Fibroblast of gingiva (primary cell): ENCODE results near the gene ITPKB.
A peak's percentile ranks its signal among the peaks of the same experiment; 100 is the strongest.
"Not testable (repeated sequence)": the region's sequence is repeated elsewhere in the genome, so short reads cannot be mapped to it uniquely, and the experiment has no call there.

Source experiments
- DNase-seq: peaks from one replicate; pipeline ENCODE4 v3.0.0-alpha.2; 2011; ENCODE audit warnings: low read depth

Gene ITPKB

DNA sequence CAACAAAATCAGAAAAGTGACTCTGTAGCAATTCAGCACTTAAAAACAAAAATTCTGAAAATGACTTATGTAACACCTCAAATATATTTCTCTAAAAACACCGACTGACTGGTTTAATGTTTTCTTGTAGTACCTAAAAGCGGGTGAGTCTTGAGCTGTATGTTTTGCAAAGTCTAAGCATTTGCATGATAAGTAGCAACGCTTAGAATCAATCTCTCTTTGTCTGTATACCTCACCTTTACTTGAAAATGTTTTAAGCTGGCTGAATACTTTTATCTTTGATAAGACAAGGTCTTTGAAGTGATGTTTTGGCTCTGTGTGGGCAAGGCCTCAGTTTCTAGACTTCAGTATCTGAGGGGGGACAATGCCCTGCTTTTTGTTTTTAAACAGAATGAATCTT, 8.2 kb downstream of the ITPKB start:
- no peak for DNase-seq

DNA sequence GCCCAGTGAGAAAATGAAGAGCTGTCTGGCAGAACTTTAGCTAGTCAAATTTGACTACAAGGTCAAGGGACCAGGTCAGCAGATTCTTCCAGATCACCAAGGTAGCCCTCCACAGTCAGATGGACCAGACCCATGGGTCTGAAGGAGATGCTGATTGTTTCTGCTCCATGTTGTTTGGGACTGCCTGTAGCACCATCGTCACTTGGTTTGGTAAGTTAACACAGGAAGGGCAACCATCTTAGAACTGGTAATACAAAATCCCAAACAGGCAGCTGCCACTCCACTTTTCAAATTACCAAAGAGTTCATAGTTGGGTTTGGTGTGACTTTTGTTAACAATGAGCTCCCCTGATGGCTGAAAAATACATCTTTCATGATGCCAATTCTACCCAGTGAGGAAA, 9.0 kb downstream of the ITPKB start:
- DNase-seq, result no peak

DNA sequence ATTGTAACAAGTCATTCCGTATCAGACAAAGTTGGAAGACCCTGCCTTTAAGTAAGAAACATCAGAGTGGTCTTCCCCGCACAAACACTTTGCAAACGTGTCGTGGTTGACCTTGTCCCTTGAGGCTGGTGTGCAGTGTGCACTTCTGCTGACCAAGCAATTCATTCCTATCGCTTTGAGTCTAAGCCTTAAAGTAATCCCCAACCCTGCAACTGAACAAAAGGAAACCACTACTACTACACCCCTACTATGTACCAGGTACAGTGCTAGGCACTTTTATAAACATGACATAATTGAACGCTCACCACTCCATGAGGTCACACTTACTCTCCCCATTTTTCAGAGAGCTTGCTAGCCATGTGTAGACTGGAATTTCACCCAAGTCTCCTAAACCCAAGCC, 10.6 kb downstream of the ITPKB start:
- DNase-seq, result no peak

DNA sequence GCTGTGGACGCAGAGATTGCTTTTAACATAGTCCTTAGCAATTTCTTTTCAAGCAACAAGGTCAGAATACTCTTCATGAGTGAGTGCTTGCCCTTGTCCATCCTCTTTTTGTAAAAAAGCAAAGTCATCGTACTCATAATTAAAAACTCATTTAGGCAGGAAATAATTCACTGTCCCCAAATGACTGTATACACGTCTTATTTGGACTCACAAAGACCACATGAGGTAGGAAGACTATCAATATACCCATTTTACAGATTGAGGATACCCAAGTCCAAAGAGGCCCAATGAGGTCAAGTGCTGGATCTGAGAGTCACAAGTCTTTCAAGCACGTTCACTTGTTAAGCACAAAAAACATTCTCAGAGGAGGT, 13.2 kb downstream of the ITPKB start:
- DNase-seq, result no peak

DNA sequence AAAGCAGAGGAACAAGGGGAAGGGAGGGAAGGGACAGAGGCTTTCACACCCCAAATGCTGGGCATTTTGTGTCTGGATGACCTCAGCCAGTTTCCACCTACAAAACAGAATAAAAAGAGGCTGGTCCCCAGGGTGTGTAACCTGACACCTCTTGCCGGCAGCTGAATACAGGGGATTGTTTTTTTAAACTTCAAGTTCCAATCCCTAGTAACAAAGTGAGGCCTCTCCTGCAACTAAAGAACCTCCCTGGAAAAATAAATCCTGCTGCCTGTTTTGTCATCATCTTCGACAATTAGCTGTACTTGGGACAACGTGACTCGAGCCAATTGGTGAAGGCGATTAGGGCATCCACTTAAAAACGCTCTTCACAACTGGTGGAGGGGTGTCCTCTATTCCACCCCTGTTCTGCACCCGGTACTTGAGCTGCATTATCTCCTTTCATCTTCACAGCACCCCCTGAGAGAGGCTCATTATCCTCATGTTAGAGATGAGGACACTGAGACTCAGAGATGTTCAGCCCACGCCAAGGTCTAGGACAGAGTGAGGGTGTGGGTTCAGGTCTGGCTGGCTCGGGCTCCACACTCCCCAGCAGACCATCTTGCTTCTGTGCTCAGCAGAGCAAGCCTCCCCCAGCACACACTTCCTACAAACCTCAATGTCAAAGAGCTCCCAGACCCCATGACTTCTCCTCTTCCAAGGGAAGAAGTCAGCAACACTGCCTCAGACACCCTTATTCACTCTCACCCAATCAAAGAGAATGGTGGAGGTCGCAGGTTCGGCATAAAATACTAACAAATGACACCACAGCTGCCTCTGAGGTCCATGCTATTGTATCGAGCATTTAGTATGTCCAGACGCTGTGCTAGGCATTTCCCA, 15.2 kb downstream of the ITPKB start:
- DNase-seq, result peak; percentile 63

DNA sequence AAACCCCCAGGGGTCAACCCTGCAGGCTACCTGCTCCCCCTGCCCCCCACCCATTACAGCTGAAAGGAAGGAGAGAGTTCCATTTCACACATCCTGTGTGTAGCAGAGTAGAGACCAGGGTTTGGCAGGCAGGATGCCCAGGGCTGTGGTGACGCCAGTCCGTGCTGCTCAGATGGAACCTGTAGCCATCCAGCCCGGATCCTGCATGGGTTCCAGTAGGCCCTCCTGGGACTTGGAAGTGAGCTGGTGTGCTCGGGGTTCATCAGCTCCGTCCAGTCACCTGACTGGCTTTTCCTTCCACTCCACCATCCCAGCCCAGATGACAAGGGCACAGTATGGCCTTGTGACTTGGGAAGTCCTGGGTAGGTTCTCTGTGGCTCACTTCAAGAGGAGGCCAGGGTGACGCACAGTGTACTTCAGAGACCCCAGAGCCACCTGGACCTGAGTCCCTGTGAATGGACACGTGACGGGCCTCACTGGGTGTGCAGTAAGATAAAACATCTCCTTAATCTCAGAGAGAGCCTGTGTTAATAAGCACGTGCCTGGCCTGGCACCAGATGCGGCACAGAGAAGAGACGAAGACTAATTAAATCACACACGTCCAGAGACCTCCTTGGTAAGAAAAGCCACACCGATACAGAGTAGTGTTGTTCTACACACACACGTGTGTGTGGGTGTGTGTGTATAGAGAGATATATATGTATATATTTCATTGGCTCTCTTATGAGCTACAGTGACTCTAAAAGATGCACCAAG, 16.0 kb downstream of the ITPKB start:
- DNase-seq, result no peak

DNA sequence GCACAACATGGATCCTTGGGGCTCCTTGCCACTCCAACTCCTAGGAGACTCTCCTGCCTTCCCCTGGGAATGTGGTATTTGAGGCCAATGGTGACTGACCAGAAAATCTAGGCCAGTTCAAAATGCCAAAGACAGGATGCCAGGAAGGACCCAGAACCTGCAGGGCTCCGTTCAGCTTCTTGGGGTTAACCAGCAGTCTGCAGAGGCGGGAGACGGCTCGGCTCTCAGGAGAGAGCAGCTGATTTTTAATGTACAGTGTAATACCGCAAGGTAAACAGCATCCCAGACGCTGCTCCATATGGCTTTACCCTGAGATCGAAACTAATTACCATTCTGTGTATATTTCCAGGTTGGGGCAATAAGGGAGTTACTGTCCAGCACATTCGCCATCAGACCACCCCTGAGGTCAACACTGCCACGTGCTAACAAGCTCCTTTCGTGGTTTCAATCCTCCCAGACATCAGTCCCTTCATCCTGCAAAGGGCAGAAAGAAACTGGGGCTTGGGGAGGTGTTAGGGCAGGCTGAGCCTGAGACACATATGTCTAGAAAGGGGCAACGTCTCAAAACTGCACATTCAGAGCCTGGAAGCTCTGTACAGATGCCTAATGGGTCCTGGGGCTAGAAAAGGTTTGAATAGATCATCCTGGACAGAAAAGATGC, 16.7 kb downstream of the ITPKB start:
- no peak for DNase-seq

DNA sequence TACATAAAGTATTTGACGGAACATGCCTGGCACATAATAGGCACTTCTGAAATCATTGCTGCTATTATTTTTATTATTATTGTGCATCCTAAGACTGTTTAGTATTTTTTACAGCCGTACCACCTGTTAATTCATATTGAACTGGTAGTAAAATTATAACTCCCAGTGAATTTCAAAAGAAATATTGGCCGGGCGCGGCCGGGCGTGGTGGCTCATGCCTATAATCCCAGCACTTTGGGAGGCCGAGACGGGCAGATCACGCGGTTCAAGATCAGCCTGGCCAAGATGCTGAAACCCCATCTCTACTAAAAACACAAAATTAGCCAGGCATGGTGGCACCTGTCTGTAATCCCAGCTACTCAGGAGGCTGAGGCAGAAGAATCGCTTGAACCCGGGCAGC, 18.5 kb downstream of the ITPKB start:
- not testable (repeated sequence) for DNase-seq

DNA sequence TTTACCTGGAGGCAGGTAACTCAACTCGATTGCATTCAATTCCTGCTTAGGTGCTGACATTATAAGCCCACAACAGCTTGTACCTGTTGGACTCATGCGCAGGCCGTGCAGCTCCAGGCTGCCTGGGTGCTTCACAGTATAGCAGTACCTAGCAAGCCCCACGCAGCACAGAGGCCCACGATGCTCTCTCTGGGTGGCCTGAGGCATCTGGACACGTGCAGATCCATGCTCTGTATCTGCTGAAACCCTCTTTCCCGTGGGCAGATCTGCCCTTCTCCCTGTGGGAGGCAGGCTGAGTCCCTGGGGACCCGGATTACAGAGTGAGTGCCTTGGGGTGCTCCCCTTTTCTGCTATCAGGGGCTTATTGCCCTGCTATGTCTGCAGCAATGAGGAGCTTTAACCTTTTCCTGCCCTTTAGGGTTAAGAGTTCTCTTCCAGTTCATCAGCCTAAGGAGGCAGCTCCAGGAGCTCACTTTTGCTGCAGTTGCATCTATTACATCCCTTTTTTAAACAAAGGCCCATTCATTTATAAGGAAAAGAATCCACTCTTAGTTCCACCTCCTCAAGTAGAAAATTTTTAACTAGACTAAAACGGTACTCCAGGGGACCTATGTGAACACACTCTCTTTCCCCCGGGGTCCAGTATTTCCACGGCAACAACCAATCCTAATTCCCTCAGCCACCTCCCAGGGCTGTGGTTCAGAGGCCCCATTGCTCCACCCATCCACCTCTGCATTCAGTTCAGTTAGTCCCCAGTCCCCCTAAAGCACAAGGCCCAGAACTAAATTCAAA, 19.3 kb downstream of the ITPKB start:
- DNase-seq, result no peak

DNA sequence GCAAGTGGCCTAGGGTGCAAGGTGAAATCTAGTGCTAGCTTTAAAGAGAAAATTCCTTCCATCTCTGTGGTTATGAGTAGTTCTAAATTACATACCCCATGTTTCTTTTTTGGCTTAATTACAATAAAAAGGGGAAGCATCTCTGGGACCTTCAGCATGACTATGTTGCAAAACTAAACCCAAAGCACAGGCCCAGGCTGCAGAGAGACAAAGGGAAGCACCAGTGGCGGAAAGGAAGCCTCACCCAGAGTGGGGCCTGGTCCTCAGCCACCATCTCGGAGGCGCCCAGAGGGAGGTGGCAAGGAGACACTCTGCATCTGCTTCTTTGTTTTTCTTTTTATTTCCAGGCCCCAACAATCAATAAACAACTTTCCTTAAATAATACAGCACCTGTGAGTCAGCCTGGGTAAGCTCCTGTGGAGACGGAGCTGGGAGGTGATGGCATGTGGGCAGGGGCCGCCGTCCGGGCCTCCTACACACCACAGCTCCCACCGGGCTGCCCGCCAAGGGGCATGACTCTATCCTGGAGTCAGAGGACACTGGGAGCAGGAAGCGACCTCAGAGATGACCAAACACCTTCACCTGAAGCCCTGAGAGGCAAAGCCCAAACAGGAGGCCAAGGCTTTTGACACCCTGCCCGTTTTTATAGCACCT, 21.7 kb downstream of the ITPKB start:
- no peak for DNase-seq

DNA sequence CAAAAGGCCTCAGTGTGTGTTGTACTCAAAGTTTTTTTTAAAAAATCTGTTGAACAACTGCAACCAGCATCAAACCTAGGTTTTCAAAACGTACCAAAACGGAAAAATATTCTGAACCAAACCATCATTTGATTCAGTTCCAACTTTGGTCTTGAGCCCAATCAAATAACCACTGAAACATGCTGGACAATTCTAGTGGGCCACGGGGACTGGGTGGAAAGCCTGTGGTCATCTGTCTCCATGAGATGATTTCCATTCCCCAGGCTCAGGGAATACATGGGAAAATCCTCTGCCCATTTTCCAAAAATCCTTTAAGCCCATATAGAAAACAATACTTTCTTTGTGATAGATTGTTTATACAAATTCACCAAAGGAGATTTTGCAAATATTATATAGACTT, 22.5 kb downstream of the ITPKB start:
- DNase-seq, result no peak

DNA sequence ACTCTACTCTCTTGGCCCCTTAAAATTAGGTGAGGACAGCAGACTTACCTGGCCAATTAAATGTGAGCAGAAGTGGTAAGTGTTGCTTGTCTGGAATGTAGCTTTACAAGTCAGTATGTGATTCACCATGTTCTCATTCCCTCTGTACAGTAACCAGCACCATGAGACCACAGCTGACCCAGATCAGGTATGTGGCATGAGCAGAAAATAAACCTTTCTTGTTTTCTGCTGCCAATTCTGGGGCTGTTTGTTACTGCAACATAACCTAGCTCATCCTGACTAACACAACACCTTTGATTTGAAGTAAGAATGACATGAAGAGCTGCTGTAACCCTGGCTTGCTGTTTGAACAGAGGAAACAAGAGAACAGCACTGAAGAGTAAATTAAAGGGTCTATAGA, 24.9 kb downstream of the ITPKB start:
- DNase-seq, result no peak

DNA sequence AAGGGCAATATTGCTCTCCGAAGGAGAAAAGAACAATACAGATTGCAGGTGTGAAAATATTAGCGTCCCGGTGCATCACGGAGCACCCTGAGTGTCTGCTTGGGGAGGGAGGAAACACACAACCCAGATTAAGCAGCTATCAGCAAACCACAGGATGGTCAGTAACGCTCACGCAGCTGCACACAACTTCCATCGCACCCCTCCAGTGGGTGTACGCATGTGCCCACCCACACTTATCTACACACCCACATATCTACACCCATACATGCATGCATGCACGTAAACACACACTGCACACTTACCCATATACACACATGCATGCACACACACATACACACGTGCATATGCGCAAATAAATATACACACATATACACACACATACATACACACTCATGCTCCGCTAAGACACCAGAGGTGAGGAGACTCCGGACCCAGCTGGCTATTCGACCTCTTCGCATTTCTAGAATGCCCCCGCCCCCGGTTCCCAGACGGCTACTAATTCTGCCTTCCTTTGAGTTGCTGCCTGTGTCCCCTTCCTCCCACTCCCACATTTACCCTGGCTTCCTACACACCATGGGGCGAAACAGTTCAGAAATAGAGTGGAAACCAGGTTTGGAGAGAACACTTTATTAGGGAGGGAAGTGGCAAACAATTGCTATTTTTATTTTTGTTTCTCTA, 26.2 kb downstream of the ITPKB start:
- DNase-seq, result no peak

DNA sequence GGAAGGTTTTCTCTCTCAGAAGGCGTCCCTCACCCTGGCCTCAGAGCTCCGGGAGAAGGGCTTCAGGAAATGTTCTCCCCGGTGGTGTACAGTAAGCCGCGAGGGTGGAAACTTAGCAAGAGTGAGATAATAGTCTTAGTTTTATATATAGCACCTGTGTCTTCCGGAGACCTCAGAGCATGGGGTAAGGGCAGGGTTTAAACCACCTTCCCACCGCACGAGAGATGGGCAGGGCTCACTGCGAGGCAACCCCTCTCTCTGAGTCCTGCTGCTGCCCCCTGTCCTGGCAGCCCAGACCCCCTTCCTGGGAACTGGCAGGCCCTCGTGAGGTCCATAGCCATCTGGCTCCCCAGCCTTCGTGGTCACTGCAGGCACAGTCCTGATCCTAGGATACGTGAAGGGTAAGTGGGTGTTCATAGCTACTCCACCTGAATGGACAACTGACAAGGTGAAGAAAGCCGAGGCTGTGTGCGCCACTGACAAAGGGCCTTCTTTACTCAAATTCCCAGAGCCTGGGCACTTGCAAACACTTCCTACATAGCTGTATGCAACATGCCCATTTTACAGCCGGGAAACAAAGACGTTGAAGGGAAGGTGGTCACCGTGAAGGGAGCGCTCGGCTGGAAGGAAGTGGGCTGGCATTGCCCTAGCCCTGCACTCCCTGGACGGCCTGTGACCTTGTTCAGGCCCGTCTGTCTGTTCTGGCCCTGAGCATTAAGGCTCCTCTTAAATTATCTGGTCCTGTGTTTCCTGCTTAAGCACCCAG, 26.9 kb downstream of the ITPKB start:
- DNase-seq, result no peak

DNA sequence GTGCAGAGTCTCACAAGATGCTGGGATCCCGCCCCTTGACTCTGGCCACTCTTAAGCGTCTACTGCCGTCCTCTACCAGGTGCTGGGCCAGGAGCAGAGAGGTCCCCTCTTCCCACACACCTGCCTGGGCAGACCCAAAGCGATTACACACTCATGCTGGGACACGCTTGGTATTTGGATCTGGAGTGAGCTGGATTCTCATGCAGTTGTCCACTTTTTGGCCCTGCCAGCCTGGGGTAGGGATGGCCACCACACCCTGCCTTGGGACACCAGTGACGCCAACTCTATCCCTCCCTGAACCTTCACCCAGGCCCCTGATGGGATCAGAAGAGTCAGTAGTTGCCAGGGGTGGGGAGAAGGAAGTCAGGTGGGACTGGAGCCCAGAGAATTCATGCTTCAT, 28.6 kb downstream of the ITPKB start:
- DNase-seq, result no peak

DNA sequence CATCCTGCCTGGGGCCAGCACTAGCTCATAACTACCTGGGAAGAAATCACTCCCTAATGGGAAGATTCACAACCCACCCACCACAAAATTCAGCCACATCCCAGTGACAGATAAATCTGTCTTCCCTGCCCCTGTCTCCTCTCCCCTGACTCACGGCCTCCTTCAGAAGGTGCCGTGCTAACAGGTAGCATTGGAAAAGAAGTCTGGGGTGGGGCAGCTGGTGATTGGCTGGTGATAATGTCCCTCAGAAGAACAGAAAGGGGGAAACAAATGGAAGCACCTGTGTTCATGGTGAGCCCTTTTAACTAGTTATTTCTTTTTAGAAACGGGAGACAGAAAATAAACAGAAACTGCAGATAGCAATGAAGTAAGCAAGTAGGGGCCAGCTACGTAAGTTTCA, 29.1 kb downstream of the ITPKB start:
- no peak for DNase-seq

DNA sequence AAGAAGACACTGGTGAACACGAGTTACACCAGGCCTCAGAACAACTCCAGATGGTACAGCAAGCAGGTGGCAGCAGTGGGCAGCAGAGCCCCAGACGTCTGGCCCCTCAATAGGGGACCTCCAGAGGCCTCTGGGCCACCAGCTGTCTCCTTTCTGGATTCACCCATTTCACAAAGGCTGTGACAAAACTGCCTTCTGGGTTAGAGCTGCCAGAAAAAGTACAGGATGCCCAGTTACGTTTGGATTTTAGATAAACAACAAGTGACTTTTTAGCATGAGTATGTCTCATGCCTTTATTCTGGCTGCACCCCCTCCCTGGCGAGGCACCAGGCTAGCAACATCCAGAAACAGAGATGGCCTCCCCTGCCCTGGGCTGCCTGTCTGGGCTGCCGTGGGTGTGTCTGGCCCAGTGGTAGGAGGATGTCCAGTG, 30.1 kb downstream of the ITPKB start:
- no peak for DNase-seq

DNA sequence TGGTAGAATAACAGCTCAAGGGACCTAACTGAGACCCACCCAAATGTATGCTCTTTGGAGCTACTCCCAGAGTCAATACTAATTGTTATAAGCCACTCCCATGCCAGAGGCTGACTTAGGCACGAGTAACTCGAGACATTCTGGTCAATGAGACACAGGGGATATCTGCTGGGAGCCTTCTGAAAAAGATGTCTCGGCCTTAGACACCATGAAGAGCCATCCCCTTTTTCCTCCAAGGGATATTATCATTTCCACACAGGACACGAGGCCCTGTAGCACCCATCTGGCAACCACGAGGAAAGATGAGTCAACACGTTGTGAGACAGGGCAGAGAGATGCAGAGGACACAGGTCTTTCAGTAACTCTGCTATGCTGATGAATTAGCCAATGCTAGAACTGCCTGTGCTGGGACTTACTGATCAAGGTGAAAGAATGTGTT, 30.7 kb downstream of the ITPKB start:
- peak; percentile 82 for DNase-seq

DNA sequence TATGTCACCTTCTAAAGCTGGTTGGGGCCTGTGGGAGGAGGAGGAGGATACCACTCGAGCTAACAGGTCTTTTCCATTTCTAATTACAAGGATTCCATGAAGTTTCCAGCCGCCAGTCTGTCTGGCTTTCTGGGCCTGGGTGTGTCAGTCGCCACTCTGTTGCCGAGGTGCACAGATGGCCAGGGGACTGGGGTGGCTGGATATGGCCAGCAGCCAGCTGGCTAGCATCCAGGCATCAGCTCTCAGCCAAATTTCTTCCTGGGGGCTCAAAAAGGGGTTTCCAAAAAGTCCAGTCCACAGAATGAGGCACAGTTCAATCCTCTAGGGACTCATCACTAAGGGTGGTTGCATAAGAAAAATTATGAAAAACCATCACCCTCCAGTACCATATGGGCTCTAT, 32.4 kb downstream of the ITPKB start:
- DNase-seq, result no peak
